GM10248 (cell line): ENCODE data around the gene C11orf91.

Experiments used
- CTCF ChIA-PET: fragments of 300-600 bp; sonication (Branson Sonifier 250); formaldehyde crosslinking; extraction: SDS; loops from one replicate; lab custom pipeline; 2021; ENCODE audit warnings: antibody characterized with exemption; lab: Yijun Ruan, JAX
- POLR2A ChIA-PET: fragments of 350-650 bp; sonication (Branson Sonifier 250); formaldehyde crosslinking; extraction: SDS; loops from one replicate; lab custom pipeline; 2020; ENCODE audit warnings: antibody characterized with exemption; lab: Yijun Ruan, JAX
- DNase-seq: peaks from one replicate; pipeline ENCODE4 v3.0.0; 2012; ENCODE audit errors: extremely low spot score
- TF ChIP-seq, protein P1 (sequence below): IDR thresholded peaks from 2 replicates; pipeline ENCODE4 v1.5.1; 2012; ENCODE audit warnings: mild to moderate bottlenecking, low read depth; ENCODE audit errors: extremely low read depth, missing control alignments, control extremely low read depth

Gene C11orf91

DNA sequence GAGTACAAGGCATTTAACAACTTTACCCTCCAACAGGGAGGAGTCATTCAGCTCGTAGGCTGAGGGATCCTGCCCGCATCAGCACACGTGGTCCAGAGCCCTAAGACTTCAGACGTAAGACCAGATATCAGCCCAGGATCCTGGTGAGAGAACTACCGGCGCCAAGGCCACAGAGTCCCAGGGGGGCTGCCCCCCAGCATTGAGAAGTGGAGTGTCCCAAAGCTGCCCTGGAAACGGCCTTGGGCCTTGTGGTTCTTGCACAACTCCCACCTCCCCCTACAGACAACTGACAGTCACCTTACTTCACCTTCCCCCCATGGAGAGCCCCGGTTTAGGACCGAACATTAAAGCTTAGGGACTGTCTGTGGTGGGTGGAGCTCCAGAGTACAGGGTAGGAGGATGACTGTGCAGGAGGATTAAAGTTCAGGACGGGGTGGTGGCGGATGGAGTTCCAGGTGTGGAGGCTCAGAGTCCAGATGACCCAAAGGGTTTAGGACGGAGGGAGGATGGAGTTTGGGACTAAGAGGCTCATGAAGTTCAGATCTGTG lies 1.0 kb downstream of the C11orf91 start:
- ChIA-PET POLR2A (interaction anchor here (1.0 kb wide), 1 partner anchor 11 kb away, joined by 3 read pairs; no protein-coding TSS in a partner anchor), CTCF (interaction anchor here (1.0 to 3.7 kb wide), 6 partner anchors 11 to 336 kb away, joined by 3 to 17 read pairs (median 4); no protein-coding TSS in a partner anchor)

DNA sequence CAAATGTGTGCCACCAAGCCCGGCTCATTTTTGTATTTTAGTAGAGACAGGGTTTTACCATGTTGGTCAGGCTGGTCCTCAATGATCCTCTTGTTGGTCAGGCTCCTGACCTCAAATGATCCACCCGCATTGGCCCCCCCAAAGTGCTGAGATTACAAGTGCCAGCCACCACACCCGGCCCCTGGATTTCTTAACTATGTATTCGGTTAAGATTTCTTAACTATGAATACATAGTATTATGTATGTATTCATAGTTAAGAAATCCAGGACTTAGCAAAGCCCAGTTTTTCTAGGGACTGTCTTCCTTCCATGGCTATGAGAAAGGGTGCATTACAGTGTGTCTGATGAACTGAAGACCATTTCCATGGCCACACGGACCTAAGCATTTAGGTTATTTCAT lies 1.7 kb downstream of the C11orf91 start:
- POLR2A ChIA-PET = no interaction called here
- CTCF ChIA-PET = no interaction called here
- TF ChIP-seq, protein P1, sequence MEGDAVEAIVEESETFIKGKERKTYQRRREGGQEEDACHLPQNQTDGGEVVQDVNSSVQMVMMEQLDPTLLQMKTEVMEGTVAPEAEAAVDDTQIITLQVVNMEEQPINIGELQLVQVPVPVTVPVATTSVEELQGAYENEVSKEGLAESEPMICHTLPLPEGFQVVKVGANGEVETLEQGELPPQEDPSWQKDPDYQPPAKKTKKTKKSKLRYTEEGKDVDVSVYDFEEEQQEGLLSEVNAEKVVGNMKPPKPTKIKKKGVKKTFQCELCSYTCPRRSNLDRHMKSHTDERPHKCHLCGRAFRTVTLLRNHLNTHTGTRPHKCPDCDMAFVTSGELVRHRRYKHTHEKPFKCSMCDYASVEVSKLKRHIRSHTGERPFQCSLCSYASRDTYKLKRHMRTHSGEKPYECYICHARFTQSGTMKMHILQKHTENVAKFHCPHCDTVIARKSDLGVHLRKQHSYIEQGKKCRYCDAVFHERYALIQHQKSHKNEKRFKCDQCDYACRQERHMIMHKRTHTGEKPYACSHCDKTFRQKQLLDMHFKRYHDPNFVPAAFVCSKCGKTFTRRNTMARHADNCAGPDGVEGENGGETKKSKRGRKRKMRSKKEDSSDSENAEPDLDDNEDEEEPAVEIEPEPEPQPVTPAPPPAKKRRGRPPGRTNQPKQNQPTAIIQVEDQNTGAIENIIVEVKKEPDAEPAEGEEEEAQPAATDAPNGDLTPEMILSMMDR = no peak
- DNase-seq = no peak

More for the DNA sequence above, 1.0 kb downstream of the C11orf91 start:
- TF ChIP-seq, protein P1 = no peak
- DNase-seq = no peak

DNA sequence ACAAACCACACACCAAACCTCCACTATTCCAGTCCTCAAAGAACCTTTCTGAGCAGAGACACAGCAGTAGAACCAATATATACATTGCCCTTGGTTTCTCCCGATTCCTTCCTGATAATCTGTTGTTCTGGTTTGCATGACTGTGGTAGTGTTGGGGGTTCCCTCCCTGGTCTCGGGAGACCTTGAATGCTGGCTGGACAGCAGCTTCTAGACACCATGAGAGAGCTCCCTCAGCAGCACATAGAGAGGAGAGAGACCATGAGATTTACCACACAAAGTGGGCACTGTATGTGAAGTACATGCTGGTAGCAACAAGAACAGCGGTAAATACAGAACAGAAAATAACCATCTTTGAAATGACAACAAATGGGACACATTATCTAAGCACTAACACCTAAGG lies 2.6 kb downstream of the C11orf91 start:
- ChIA-PET POLR2A (no interaction called here), CTCF (no interaction called here)
- no peak for DNase-seq
- TF ChIP-seq, protein P1 = no peak

DNA sequence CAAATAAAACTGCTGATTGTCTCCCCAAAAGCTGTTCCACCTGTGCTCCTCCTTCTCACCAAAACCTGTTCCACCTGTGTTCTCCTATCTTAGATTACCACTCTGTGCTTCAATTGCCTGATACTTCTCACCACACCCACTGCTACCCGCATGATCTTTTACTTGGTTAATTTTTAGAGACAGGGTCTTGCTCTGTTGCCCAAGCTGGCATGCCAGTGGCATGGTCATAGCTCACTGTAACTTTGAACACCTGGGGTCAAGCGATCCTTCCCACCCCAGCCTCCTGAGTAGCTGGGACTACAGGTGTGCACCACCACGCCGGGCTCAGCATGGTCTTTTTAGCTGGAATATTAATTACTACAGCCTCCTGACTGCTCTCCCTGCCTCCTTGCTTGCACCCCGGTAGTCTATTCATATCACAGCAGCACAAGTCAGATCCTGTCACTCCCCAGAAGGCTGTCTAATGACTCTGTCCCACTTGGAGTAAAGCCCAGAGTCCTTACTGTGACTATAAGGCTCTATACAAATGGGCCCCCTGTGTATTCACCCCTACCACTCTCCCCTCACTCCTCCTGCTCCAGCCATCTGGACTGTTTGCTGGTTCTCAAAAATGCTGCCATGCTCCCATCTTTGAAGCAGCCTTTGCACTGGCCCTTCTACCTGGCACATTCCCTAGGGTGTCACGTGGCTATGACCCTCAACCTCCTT lies 3.5 kb downstream of the C11orf91 start:
- no peak for DNase-seq
- TF ChIP-seq, protein P1 = no peak
- ChIA-PET POLR2A (interaction anchor here (0.6 kb wide), 1 partner anchor 38 kb away, joined by 3 read pairs; no protein-coding TSS in a partner anchor), CTCF (interaction anchor here (0.8 to 1.9 kb wide), 2 partner anchors 10 to 12 kb away, joined by 4 to 7 read pairs; no protein-coding TSS in a partner anchor)

DNA sequence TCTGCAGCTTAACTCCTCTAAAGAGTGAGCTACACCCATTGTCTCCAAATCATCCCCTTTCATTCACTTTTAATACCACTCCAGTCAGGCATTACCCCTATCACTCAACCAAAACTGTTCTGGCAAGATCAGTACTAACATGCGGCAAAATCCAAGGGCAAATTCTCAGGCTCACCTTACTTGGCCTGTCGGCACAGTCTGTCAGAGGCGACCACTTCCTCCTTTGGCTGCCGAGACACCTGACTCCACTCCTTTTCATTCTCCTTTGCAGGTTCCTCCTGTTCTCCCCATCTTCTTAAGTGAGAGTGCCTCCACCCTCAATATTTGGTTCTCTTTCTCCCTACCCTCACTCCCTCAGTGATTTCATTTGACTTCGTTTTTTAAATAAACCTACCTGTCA lies 4.2 kb downstream of the C11orf91 start:
- TF ChIP-seq, protein P1 = no peak
- ChIA-PET CTCF (interaction anchor here (0.8 to 1.9 kb wide), 2 partner anchors 9 to 11 kb away, joined by 4 to 7 read pairs; no protein-coding TSS in a partner anchor), POLR2A (interaction anchor here (0.6 kb wide), 1 partner anchor 41 kb away, joined by 3 read pairs; no protein-coding TSS in a partner anchor)
- DNase-seq = no peak

DNA sequence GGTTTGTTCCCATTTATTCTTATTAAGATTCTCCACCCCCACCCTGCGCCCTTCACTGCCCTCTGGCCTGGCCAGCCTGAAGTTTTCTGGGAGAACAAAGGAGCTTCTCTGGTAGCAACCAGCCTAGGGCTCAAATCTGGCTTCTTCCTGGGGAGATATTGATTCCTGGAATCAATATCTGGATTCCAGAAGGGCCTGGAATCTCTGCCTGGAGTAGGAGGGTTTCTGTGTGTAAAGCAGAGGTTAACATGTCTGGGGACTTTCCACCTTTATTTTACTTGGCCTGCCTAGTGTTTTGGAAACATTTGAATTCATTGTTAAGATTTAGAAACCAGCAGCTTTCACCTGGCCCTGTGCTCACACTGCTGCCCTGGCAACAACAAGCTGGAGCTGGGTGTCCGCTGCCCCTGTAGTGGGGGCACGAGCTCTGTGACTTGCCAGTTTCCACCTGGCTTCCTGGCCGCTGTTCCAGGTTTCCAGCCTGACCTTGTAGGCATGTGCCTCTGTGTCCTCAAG lies 5.5 kb downstream of the C11orf91 start:
- POLR2A ChIA-PET = no interaction called here
- TF ChIP-seq, protein P1 = no peak
- no peak for DNase-seq
- CTCF ChIA-PET = interaction anchor here (1.1 to 1.9 kb wide), 6 partner anchors 10 to 155 kb away, joined by 3 to 7 read pairs (median 6); no protein-coding TSS in a partner anchor
